Measurements from ENCODE around the gene QTRT2.

The QTRT2 gene

DNA sequence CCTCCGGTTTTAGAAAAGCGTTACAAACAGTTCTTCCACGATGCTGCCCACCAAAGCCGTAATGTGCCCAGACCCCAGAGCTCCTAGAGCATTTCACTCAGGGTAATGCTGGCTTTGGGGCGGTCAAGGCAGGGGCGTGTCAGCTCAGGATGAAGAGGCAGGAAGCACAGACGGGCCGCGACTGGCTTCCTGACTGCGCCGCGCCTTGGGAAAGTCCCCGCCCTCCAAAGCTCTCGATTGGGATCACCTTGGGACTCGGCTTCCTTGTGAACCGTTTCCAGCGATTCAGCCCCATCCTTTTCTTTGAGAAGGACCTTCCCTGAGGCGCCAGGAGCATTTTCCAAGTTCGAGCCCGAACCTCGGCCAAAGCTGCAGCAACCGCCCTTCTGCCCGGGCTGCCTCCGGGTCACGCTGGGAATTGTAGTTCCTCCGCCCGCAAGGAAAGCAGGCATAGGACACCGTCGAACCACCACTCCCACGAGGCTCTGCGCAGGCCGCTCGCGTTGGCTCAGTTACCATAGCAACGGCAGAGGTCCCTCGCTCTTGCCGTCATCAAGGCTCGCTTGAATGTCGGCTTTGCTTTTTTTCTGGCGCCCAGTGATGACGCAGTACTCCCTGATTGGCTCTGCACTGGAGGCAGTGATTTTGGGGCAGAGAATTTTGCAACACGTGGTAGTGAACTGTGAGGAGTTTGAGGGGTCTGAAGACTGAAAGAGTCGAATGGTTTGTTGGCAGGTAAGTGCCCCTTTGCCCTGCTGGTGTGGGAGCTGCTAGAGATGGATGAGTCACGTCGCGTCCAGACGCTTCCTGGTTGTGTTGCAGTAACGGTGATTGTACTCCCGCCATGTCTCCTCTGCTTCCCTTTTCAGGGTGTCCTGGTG is at the start of gene QTRT2, which contains the start of gene CCDC191:
Gene QTRT2, plus strand, starts transcription at position 608 of the 881 bp plus-strand sequence. CDS start 8,521 bp downstream, outside the sequence.
Gene CCDC191, minus strand, starts transcription at position 397 of the 881 bp plus-strand sequence. Its CDS starts 60 bp downstream, at position 337.
- DNase-seq (ENCODE audit: low read depth in 2 of 2) = peak; percentile 93 to 95

DNA sequence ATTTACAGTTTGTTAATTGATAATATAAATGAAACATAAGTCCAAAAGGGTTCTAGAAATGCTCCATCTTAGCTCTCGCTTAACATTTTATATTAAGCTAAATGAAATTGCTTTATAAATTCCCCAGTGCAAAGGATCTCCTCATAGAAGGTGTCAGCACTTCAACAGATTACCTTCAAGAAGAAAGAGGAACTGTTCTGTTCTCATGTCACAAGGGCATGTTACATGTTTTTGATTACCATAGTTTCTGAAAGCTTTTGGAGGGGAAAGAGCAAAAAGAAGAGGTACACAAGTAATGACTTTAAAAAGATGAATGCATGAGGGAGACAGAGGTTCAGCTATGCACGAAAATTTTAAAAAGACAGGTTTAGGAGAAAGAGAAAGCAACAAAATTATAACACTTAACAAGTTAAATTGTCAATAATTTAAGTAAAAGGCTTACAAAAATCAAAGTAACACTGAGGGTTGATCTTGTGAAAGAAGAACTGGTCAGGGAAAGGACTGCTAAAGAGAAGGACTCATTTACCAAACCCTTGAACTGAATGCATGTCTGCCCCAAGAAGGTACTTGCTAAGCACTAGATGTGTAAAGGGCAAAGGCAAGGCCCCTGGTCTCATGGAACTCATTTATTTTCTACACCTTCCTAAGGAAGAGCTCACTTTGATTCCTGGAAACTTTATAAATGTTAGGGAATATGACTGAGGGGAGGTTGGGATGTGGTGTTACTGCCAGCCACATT is 45.3 kb upstream of the QTRT2 start:
- DNase-seq (ENCODE audit: low read depth in 2 of 2) = no peak

DNA sequence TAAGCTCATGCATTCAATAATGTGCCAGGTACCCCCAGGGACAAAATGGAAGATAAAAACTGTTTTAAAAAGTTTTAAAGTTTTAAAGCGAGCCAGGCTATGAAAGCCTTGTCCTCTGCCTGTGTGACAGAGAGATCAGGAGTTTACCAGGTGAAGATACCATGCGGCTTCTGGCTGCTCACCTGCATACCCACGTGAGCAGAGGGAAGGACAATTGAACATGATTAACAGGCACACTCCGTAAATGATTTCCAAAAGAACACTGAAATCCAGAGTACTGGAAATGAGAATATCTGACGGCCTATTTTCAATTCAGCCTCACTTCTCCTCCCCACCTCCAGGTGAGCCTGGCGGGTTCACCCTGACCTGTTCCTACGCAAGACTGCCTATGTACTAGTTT is 42.3 kb upstream of the QTRT2 start:
- no peak for DNase-seq (ENCODE audit: low read depth in 2 of 2)

DNA sequence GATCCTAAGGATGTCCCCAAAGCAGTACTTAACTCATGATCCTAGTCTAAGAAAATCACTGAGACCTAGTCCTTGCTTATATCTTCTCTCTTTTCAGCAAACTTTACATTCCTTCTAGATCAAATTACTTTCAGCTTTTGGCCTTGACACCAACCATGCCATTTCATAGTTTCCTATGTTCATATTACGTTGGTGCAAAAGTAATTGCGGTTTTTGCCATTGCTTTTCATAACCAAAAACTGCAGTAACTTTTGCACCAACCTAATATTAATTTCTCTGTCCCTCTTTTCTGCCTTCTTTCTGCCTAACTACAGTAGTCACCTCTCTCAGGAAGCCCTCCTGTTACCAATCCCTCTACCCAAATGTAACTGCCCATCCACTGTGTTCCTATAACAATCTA is 37.1 kb upstream of the QTRT2 start:
- DNase-seq (ENCODE audit: low read depth in 2 of 2) = no peak

DNA sequence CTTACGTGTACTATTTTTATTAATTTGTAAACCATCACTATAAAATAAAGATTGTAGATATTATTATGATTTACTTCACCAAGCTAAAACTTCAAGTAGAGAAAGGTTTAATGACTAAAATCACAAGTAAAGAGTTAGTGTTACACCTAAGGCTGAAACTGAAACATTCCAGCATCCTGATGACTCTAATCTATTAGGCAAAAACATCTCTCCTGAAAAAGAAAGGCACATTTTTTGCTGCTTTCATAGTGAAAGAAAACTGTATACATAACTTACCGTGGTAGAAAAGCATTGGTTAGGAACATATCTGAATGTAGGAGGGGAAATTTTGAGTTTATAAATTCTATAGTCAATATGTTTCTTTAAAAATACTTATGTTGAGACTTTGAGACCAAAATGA is 35.6 kb upstream of the QTRT2 start:
- DNase-seq (ENCODE audit: low read depth in 2 of 2) = no peak

DNA sequence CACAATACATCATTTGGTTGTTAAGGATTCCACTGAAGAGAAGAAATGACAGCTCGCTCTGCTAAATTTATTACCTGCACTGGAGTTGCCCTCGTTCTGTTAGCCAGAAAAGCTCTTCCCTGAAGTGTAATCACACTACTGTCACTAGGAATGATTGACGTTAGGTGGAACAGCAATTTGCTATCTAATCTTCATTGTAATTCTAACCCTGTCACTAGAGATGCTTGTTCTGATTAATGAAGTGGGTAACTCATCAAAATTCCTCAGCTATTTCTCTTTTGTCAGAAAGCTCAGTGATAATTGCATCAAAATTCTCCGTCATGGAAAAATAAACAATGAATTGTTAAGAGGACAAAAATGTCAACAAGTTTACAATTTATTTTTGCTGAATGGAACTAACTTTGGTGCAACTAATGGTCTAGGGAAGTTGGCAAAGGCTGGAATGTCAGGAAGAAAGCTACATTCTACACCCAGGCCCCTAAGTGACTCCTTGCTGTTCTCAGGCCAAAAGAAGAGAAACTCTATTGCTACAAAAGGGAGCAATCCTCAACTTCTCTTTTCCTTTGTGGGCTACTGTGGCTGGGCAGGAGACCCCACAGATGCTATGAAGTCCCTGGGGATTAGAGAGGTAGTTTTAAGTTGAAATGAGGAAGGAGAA is 34.3 kb upstream of the QTRT2 start:
- DNase-seq (ENCODE audit: low read depth in 2 of 2) = no peak

DNA sequence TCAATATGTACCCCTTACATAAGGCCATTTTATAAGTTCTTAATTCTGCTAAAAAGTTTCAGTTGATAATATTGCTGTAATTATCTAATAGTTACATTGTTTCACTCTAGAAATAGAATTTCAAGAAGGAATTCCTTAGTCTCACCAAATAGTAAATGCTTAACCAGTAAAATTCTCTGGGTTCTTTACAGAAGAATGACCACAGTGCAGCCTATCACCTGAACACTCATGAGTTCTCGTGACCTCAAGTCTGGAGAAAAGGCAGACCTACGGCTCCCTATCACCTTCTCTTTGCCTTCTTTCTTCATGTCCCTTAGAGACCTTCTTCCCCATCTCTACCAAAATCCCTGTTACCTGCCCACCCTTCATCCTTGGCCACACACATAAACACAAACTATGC is 31.1 kb upstream of the QTRT2 start:
- DNase-seq (ENCODE audit: low read depth in 2 of 2) = no peak

DNA sequence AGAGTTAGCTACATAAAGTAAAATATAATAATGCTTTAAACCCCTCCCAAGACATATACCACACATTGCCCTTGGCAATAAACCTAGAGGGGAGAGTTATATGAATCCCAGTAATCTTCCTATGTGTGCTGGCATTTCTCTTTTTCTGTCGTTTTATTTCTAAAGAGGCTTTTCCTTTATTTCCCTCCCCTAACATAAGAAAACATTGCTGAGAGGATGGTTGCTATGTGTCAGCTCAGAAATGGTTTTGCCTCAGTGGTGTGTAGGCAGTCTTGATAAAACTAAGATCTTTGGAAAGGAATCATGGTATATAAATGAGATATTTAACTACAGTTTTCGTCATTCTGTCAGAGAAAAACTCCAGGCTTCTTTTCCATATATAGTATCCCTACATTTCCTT is 30.2 kb upstream of the QTRT2 start:
- no peak for DNase-seq (ENCODE audit: low read depth in 2 of 2)

DNA sequence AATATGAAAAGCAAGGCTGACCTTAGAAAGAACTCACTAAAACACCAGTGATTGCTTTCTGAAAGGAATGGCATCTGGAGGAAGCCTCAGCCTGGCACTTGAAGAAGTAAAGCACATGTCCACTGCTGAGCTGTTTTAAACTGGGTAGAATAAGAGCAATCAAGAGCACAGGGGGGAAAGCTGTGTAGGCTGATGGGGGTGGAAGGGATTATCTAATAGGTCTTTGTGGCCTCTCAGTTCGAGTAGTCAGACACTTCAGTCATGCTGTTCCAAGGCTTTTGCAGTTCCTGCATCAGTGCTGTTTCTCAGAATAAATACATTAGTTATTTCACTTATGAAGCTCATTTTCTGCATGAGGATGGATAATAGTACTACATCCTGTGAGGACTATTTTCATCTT is 22.8 kb upstream of the QTRT2 start:
- DNase-seq (ENCODE audit: low read depth in 2 of 2) = no peak

DNA sequence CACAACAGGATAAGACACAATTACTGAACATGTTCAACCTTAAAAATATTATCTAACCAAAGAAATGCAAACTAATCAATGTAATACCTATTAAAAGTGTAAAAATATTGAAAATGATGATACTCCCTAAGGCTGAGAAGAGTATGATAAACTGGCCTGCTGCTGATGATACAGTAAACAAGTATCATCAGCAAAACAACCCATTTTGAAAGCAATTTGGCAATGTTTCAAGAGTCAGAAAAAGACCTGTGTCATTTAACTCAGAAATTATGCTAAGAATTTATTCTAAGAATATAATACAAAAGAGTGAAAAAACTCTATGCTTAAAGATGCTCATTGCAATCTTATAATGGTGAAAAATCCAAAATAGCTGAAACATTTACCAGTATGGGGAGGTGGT is 22.3 kb upstream of the QTRT2 start:
- no peak for DNase-seq (ENCODE audit: low read depth in 2 of 2)

DNA sequence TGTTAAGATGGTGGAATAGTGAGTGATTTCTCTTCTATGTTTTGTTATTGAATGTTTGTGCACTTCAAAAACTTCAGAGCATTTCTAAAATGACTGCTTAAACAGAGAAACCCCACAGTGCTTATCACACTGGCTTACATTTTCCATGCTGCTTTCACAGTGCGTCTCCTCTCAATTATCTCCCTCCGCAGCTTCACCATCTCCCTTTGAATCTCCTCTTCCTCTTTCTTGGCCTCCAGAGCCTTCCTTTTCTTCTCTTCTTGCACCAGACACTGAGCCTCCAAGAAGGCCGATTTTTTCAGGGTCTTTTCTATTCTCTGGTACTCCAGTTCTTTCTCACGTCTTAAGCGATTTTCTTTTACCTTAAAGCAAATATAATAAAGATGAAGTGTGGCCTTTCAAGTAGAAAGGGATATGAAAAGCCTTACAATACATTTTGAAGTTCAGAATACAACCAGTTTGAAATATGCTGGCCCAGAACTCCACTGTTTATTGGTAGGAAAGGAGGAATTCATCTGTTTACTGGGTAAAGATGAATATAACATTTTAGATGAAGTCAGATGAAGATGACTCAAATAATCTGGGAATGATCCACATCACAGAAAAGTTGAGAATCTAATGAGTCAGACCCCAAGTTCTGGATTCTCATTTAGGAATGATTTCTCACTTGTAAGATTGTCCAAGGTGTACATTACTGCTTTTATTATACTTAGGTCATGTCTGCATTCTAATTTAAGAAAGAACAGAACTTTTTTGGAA is 21.6 kb upstream of the QTRT2 start:
- no peak for DNase-seq (ENCODE audit: low read depth in 2 of 2)

DNA sequence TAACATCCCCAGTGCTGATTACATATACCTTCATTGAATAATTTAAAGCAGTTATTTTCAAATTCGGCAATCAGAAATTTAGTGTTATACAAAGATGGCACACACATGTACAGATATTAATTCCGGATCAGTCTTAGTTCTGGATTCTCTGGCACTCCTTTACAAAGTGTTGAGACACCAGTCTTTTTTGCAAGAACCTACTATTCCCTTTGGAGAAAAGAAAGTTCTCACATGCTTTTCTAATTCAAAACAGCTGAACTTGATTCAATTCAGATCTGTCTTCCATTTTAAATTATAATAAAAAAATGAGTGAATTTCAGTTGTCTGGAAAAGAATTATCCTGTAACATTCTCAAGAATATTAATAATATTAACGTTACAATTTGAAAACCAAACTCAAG is 20.6 kb upstream of the QTRT2 start:
- DNase-seq (ENCODE audit: low read depth in 2 of 2) = no peak

DNA sequence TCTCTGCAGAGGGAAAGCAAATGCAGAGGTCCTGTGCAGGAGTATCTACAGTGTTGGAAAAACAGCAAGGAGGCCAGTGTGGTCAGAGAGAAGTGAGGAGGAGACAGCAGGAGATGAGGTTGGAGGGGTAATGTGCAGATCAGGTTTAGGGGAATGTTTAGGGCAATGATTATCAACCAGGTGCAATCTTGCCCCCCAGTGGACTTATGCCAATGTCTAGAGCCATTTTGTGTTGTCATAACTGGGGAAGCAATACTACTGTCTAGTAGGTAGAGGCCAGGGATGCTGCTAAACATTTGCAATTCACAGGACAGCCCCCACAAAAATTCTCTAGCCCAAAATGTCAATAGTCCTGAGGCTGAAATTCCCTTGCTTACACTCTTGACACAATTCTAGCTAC is 13.3 kb upstream of the QTRT2 start:
- no peak for DNase-seq (ENCODE audit: low read depth in 2 of 2)

DNA sequence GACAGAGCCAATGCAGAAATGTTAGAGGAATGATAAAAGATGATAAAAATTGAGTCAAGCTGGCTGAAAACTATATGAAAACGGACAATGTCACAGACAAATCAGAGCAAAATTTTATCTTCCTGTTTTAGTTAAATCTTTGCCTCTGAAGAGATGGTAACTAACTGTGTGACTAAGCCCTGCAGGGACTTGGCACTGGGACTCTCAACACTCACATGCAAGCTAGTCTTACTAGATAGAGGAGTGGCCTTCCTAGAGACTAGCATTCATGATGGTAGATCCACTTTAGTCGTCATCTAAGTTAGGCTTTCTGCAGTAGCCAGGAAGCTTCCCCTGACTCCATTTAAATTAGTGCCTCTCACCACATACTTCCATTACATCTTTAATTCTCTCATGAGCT is 4.3 kb upstream of the QTRT2 start:
- DNase-seq (ENCODE audit: low read depth in 2 of 2) = no peak

DNA sequence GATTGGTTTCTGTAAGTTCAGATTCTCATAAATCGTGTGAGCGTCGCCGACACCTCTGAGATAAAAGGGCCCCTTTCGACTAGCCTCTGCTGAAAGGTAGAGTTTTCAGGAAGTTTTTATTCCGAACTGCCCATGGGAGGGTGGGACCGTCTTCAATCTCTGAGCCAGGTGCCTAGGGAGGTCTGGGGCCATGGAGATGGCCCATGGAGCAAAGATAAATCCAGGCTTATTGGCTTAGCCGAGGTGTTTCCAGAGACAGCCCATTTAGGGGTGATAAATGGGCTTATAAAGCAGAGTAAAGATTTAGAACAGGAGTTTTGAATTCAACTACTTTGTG is 442 bp downstream of the QTRT2 start:
- DNase-seq (ENCODE audit: low read depth in 2 of 2) = no peak

DNA sequence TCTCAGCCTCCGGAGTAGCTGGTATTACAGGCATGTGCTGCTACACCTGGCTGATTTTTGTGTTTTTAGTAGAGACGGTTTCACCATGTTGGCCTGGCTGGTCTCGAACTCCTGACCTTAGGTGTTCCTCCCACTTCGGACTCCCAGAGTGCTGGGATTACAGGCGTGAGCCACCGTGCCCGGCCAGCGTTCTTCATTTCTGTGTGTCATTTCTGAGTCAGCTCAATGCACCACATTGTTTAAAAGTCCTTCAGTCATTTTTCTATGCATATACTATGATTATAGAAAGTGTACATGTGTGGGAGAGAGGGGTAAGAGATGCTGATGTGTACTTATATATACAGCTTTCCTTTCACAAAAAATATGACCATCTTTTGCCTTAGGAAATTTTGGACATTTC is 2.1 kb downstream of the QTRT2 start:
- no peak for DNase-seq (ENCODE audit: low read depth in 2 of 2)

DNA sequence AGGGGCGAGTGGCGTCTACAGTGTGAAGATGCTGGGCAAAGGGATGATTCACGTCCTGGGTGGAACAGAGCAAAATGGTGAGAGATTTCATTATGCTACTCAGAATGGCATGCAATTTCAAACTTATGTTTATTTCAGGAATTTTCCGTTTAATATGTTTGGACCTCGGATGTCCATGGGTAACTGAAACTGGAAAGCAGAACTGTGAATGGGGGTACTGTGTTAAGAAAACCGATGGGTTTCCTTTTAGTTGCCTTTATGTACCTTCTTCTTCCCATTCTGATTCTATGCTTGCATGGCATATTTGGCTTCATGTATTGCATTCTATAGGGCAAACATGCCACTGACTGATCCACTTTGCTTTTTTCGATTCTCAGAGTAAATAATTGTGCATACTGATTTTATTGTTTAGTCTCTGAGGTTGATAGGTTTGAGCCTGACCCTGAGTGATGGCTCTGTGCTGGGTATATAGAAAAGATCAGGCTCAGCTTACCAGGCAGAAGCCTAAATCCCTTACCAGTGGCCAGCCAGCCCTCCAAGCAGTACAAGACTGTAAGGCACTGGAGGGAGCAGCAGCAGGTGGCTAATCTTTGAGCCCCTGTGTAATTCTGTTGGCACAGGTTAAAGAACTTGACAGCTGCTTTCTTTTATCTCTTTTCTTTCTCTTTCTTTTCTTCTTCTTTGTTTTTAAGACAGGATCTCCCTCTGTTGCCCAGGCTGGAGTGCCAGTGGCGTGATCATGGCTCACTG is 4.5 kb downstream of the QTRT2 start:
- DNase-seq (ENCODE audit: low read depth in 2 of 2) = no peak

DNA sequence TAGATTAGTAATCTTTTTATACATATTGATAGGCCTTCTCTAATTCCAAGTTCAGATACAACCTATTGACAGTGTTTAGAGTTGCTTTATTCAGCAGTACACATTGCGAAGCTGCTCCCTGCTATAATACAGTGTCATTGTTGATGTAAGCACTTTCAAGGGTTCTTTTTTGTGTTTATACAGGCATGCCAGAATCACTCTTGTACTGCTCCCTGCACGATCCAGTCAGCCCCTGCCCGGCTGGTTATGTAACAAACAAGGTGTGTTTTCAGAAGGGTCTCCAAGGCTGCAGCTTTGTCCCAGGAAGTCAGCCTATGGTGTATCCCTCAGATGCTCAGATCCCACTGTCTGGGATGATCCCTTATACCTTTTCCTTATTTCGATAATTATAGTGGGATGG is 11.3 kb downstream of the QTRT2 start:
- DNase-seq (ENCODE audit: low read depth in 2 of 2) = no peak

DNA sequence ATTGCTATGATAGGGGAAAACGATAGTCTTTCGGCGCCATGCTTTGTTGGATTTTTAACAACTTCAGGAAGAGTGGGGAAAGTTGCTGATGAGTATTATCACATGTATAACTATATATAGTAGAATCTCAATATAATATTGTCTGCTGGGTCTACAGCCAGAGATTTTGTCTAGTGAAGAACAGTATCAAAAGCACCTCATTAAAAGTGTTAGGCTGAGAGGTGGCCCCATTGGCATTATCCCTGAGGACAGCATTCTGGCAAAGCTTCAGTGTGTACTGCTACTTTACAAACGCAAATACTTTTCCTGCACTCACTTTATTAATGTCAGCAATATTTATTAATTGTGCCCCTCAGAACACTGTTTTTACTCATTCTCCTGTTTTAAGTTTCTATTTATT is 11.8 kb downstream of the QTRT2 start:
- DNase-seq (ENCODE audit: low read depth in 2 of 2) = no peak

DNA sequence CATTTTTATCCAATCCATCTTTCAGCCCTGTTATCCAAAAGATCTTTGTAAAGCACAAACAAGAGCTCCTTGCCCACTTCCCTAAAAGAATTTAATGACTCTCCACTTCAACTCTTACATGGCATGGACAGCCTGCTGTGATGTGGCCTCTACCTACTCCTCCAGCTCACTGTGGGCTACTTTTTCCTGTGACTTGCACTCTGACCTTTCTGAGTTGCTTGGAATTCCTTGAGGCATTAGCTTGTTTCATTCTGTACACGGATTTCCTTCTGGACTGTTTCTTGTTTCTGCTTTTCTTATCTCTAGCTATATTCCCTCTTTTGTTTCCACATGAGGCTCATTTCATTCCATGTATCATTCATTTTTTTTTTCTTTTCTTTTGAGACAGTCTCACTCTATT is 15.2 kb downstream of the QTRT2 start:
- no peak for DNase-seq (ENCODE audit: low read depth in 2 of 2)

DNA sequence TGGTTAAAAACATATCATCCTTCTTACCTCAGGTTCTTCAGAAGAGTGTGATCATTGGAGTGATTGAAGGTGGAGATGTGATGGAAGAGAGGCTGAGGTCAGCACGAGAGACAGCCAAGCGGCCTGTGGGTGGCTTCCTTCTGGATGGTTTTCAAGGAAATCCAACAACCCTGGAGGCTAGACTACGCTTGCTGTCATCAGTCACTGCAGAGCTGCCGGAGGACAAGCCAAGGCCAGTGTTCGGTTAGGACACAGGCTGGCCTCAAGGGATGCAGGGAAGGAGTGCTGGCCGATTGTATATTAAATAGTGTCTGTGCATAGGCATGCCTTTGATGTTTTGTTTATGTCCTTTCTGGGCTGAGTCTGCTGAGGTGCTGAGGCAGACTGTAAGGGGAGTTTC is 20.2 kb downstream of the QTRT2 start:
- no peak for DNase-seq (ENCODE audit: low read depth in 2 of 2)

Data from stimulated activated CD4-positive, alpha-beta T cell treated with anti-CD3 and anti-CD28 coated beads, Interleukin-1b, Interleukin-23, amount 100 ng/mL, for 1 hour (primary cell).